Naive thymus-derived CD4-positive, alpha-beta T cell (primary cell): ENCODE results near the gene ST14. TPM values are rescaled to one million over a fixed set of nuclear protein-coding genes. Genes with fewer than 3 reads are reported as not detected.

Experiments used
- ATAC-seq: fragments of 150-1000 bp; cut with Tn5 transposase; 2 replicates; pipeline ENCODE4 v1.10.0; 2021; ENCODE audit warnings: mild to moderate bottlenecking, moderate library complexity
- CTCF ChIA-PET: fragments of 350-600 bp; sonication (Branson Sonifier 250); formaldehyde crosslinking; loops from one replicate; lab custom pipeline; 2021; ENCODE audit warnings: antibody characterized with exemption; lab: Charles Lee
- POLR2A ChIA-PET: fragments of 350-600 bp; sonication (Branson Sonifier 250); formaldehyde crosslinking; loops from one replicate; lab custom pipeline; 2021; ENCODE audit warnings: antibody characterized with exemption, inconsistent platforms; lab: Charles Lee
- DNase-seq, 9 donors: peaks; one replicate each; pipeline versions ENCODE4 v3.0.0 to v3.0.0-alpha.2; 2020 to 2022; ENCODE audit warnings: mixed read lengths in 1 of 9
- H3K27ac ChIP-seq: one replicate; pipeline ENCODE4 v1.7.0; 2013; ENCODE audit warnings: mild to moderate bottlenecking, low read depth, low read length, moderate library complexity
- H3K27me3 ChIP-seq, 2 donors: one replicate each; pipeline ENCODE4 v1.7.0; 2013; ENCODE audit warnings: low read length in 2 of 2, mild to moderate bottlenecking in 2 of 2, moderate library complexity in 2 of 2; ENCODE audit not compliant: control insufficient read depth in 2 of 2, insufficient read depth in 2 of 2
- H3K36me3 ChIP-seq, 3 experiments: 1 replicate in 2 of 3; 2 replicates in 1 of 3; pipeline ENCODE4 v1.7.0; 2013; ENCODE audit warnings: low read length in 3 of 3, mild to moderate bottlenecking in 3 of 3, moderate library complexity in 1 of 3; ENCODE audit not compliant: insufficient read depth in 3 of 3, control insufficient read depth in 2 of 3
- H3K4me1 ChIP-seq, 2 donors: one replicate each; pipeline ENCODE4 v1.7.0; 2013; ENCODE audit warnings: low read length in 2 of 2, mild to moderate bottlenecking in 2 of 2, moderate library complexity in 1 of 2; ENCODE audit not compliant: control insufficient read depth in 2 of 2, insufficient read depth in 2 of 2
- H3K4me3 ChIP-seq: 2 replicates; pipeline ENCODE4 v1.7.0; 2013; ENCODE audit warnings: mild to moderate bottlenecking, low read length
- H3K9me3 ChIP-seq, 3 experiments: 1 replicate in 2 of 3; 2 replicates in 1 of 3; pipeline ENCODE4 v1.7.0; 2013; ENCODE audit warnings: low read length in 3 of 3; ENCODE audit not compliant: control insufficient read depth in 2 of 3
- H3K27ac Mint-ChIP-seq, 9 donors: one replicate each; pipeline ENCODE4 v1.8.0; 2020 to 2022; ENCODE audit warnings: mixed read lengths in 9 of 9, mild to moderate bottlenecking in 8 of 9, moderate library complexity in 5 of 9, inconsistent platforms in 2 of 9
- H3K27me3 Mint-ChIP-seq, 5 donors: one replicate each; pipeline ENCODE4 v1.8.0; 2021 to 2022; ENCODE audit warnings: mixed read lengths in 5 of 5, mild to moderate bottlenecking in 1 of 5
- H3K36me3 Mint-ChIP-seq, 5 donors: one replicate each; pipeline ENCODE4 v1.8.0; 2020 to 2022; ENCODE audit warnings: mixed read lengths in 5 of 5, mild to moderate bottlenecking in 3 of 5, inconsistent platforms in 1 of 5
- H3K4me1 Mint-ChIP-seq, 7 donors: one replicate each; pipeline ENCODE4 v1.8.0; 2020 to 2022; ENCODE audit warnings: mixed read lengths in 7 of 7, mild to moderate bottlenecking in 3 of 7, inconsistent platforms in 1 of 7
- H3K4me3 Mint-ChIP-seq, 10 donors: one replicate each; pipeline ENCODE4 v1.8.0; 2020 to 2022; ENCODE audit warnings: mild to moderate bottlenecking in 10 of 10, mixed read lengths in 10 of 10, moderate library complexity in 6 of 10, inconsistent platforms in 2 of 10
- H3K9me3 Mint-ChIP-seq, 11 donors: one replicate each; pipeline ENCODE4 v1.8.0; 2020 to 2022; ENCODE audit warnings: mixed read lengths in 11 of 11, mild to moderate bottlenecking in 4 of 11, inconsistent platforms in 1 of 11, moderate library complexity in 1 of 11
- intact Hi-C, 2 donors: fragments of 100-400 bp; cut with micrococcal nuclease; formaldehyde crosslinking; loops; one replicate each; pipeline ENCODE4 v1.15.1; 2023
- polyA plus RNA-seq, 2 donors: library from polyadenylated mRNA; unstranded; fragments of 300-500 nt; fragmentation: Illumina TruSeq; gene quantifications; one replicate each; pipeline ENCODE4 v1.2.3, GENCODE V29; 2021
- total RNA-seq, 6 experiments: library from RNA in 5 of 6; stranded (reverse) in 5 of 6; gene quantifications; 1 replicate in 5 of 6; 2 replicates in 1 of 6; pipeline ENCODE4 v1.2.3 and lab custom pipeline; 2021 to 2026

The ST14 gene
- total and polyA plus RNA-seq, 7 experiments from 2014 or later, result 0.05 to 8.8 (median 0.51) TPM; not detected in 2

DNA sequence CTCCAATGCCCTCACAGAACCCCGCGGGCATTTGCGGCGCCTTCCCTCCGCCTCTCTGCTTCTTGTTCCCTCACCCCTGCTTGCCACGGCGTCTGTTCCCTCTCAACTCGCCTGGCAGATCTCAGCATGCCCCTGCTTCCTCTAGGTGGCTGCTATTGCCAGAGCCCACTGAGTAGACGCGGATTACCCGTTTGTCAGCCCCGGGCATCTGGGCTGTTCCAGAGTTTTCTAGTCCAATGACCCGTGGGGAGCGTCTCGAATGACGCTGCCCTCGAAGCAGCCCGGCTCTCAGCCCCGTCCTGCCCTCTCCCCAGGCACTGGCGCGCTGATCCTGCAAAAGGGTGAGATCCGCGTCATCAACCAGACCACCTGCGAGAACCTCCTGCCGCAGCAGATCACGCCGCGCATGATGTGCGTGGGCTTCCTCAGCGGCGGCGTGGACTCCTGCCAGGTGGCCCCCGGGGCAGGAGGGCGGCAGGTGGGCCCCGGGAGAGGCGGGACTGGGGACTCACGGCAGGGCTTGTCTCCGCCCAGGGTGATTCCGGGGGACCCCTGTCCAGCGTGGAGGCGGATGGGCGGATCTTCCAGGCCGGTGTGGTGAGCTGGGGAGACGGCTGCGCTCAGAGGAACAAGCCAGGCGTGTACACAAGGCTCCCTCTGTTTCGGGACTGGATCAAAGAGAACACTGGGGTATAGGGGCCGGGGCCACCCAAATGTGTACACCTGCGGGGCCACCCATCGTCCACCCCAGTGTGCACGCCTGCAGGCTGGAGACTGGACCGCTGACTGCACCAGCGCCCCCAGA lies 49.7 kb downstream of the ST14 start:
- ATAC-seq (no peak), DNase-seq (peak in 1 of 9 donors; percentile 13)
- no peaks in the 10 kb centered on the region for H3K9me3 Mint-ChIP-seq
- H3K36me3 ChIP-seq, result no peaks in the 10 kb centered on the region
- no peaks in the 10 kb centered on the region for H3K4me1 ChIP-seq
- ChIA-PET CTCF (no interaction called here), POLR2A (no interaction called here)
- no peak overlapping the region for H3K27ac Mint-ChIP-seq
- no peaks in the 10 kb centered on the region for H3K36me3 Mint-ChIP-seq
- no peaks in the 10 kb centered on the region for H3K9me3 ChIP-seq
- H3K27me3 Mint-ChIP-seq, result peaks cover 0 to 6% (median 0%) of the 10 kb centered on the region in 5 donors
- H3K4me3 Mint-ChIP-seq, result no peak overlapping the region
- no peaks in the 10 kb centered on the region for H3K27me3 ChIP-seq
- H3K4me1 Mint-ChIP-seq, result peaks cover 0 to 2% (median 0%) of the 10 kb centered on the region in 7 donors
- H3K4me3 ChIP-seq, result no peak overlapping the region
- no peak overlapping the region for H3K27ac ChIP-seq
- intact Hi-C loops, result no loop called here

DNA sequence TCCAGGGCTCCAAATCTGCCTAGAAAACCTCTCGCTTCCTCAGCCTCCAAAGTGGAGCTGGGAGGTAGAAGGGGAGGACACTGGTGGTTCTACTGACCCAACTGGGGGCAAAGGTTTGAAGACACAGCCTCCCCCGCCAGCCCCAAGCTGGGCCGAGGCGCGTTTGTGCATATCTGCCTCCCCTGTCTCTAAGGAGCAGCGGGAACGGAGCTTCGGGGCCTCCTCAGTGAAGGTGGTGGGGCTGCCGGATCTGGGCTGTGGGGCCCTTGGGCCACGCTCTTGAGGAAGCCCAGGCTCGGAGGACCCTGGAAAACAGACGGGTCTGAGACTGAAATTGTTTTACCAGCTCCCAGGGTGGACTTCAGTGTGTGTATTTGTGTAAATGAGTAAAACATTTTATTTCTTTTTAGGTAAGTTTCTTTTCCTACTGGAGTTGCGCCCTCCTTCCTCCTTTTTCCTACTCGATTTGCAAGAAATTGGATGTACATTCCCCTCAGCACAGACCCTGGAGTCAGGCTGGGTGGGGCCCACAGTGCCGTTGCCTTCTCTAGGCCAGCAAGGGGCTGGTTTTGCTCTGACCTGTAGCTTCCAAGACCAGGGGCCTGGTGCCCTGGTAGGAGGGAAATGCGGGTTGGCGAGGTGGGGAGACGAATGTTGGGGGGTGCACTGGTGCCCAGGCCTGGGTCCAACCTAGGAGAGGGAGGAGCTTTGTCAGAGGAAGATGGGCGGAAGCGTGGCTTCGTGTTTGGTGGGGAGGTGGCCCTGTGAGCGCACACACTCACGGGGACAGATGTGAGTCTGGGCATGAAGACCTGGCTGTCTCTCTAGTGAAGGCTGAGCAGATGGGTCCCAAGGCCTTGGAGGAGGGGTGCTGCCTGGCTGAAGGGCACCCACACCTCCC lies 50.6 kb downstream of the ST14 start:
- H3K36me3 Mint-ChIP-seq, result no peaks in the 10 kb centered on the region
- peaks cover 0 to 6% (median 0%) of the 10 kb centered on the region in 5 donors for H3K27me3 Mint-ChIP-seq
- DNase-seq (peak in 1 of 9 donors; percentile 9), ATAC-seq (no peak)
- no peaks in the 10 kb centered on the region for H3K9me3 Mint-ChIP-seq
- H3K36me3 ChIP-seq, result no peaks in the 10 kb centered on the region
- H3K4me3 Mint-ChIP-seq, result no peak overlapping the region
- H3K4me1 Mint-ChIP-seq, result peaks cover 0 to 2% (median 0%) of the 10 kb centered on the region in 7 donors
- ChIA-PET POLR2A (no interaction called here), CTCF (no interaction called here)
- no peak overlapping the region for H3K27ac ChIP-seq
- H3K4me1 ChIP-seq, result no peaks in the 10 kb centered on the region
- intact Hi-C loops, result loop anchor here in 1 of 2 donors (10.0 kb wide), 1 partner anchor 685 kb away; no protein-coding TSS in a partner anchor
- H3K27me3 ChIP-seq, result no peaks in the 10 kb centered on the region
- no peak overlapping the region for H3K4me3 ChIP-seq
- no peaks in the 10 kb centered on the region for H3K9me3 ChIP-seq
- H3K27ac Mint-ChIP-seq, result no peak overlapping the region

DNA sequence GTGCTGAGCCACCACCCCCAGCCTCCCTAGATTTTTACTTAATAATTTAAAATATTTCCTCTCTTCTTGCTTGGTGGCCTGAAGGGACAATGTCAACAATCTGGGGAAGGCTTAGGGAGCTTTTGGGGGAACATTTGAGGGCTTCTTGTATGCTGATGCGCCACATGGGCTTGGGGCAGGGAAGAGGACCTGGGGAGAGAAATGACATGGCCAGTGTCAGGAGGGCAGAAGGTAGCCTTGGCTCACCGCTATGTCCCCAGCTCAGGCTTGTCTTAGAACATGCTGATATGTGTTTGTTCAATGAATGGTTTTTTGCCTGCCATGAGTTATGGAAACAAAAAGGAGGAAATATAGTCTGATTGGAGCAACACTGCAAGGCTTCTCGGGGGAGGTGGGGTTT lies 51.6 kb downstream of the ST14 start:
- Histone ChIP-seq H3K36me3 (no peaks in the 10 kb centered on the region), H3K9me3 (no peaks in the 10 kb centered on the region), H3K4me1 (no peaks in the 10 kb centered on the region), H3K27me3 (no peaks in the 10 kb centered on the region), H3K27ac (no peak overlapping the region), H3K4me3 (no peak overlapping the region)
- H3K4me3 Mint-ChIP-seq, result no peak overlapping the region
- H3K27me3 Mint-ChIP-seq, result peaks cover 0 to 10% (median 0%) of the 10 kb centered on the region in 5 donors
- H3K27ac Mint-ChIP-seq, result no peak overlapping the region
- intact Hi-C loops, result loop anchor here in 1 of 2 donors (10.0 kb wide), 1 partner anchor 684 kb away; no protein-coding TSS in a partner anchor
- peaks cover 0 to 2% (median 0%) of the 10 kb centered on the region in 7 donors for H3K4me1 Mint-ChIP-seq
- H3K36me3 Mint-ChIP-seq, result no peaks in the 10 kb centered on the region
- peak in 1 of 9 donors; percentile 4 for DNase-seq
- ATAC-seq, result no peak
- ChIA-PET CTCF (no interaction called here), POLR2A (no interaction called here)
- H3K9me3 Mint-ChIP-seq, result peaks cover 0 to 2% (median 0%) of the 10 kb centered on the region in 11 donors

DNA sequence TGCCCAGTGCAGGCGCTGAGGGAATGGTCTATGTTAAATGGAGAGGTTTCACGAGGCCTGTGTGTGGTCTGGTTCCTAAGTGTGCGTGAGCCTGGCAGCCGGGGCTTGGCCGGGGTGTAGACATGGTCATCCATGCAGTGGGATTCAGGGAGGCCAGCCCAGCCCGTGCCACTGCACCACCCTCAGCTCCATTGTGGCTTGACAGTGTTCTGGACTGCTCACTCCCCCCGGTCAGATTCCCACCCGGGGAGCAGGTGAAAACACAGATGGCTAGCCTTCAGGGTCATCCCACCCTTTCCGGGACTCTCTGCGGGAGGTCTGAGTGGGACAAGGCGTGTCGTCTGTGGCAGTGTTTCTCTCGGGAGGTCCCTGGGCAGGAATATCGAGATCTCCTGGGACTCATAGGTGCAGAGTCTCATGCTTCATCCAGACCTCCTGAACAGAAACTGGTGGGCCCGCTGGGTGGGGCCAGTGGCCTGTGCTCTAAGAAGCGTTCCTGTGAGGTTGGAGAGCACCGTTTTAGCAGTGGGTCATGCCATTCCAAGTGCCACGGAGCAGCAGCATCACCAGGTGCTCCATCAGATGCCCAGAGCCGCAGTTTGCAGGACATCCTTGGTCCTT lies 52.3 kb downstream of the ST14 start:
- intact Hi-C loops, result loop anchor here in 1 of 2 donors (10.0 kb wide), 1 partner anchor 683 kb away; no protein-coding TSS in a partner anchor

DNA sequence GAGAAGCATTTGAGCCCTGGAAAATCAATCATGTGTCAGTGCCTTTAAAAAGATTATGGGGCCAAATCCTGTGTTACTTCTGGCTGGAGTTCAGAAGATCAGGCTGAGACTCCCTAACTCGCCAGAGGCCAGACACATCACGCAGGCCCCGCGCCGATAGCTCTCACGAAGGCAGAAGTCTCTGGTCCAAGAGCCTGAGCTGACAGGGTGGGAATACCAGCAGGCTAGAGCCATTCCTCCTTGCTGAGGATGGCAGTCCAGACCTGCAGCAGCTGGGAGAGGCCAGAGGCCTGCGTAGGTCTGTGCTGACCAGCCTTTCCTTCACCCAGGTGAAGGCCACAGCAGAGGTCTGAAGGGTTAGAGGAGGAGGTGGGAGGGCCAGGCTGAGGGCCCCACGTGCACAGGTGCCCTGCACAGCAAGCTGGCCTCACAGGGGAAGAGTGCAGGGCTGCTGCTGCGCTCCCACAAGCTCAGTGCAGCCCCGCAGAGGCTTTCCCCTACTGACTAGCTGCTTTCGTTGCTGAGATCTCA lies 52.9 kb downstream of the ST14 start:
- Histone ChIP-seq H3K4me1 (no peaks in the 10 kb centered on the region), H3K27ac (no peak overlapping the region), H3K9me3 (no peaks in the 10 kb centered on the region), H3K4me3 (no peak overlapping the region), H3K27me3 (no peaks in the 10 kb centered on the region), H3K36me3 (no peaks in the 10 kb centered on the region)
- DNase-seq (peak in 1 of 9 donors; percentile 17), ATAC-seq (no peak)
- Mint-ChIP-seq H3K27ac (no peak overlapping the region), H3K4me3 (no peak overlapping the region), H3K36me3 (no peaks in the 10 kb centered on the region), H3K4me1 (peaks cover 0 to 2% (median 0%) of the 10 kb centered on the region in 7 donors), H3K9me3 (peaks cover 0 to 2% (median 0%) of the 10 kb centered on the region in 11 donors), H3K27me3 (peaks cover 0 to 11% (median 0%) of the 10 kb centered on the region in 5 donors)
- ChIA-PET CTCF (interaction anchor here (0.5 to 1.4 kb wide), 13 partner anchors 14 to 650 kb away, joined by 3 to 15 read pairs (median 4); no protein-coding TSS in a partner anchor), POLR2A (no interaction called here)
- intact Hi-C loops, result loop anchor here in 1 of 2 donors (10.0 kb wide), 1 partner anchor 682 kb away; no protein-coding TSS in a partner anchor

More for the DNA sequence above, 52.3 kb downstream of the ST14 start:
- H3K36me3 ChIP-seq, result no peaks in the 10 kb centered on the region
- H3K4me1 ChIP-seq, result no peaks in the 10 kb centered on the region
- Mint-ChIP-seq H3K9me3 (peaks cover 0 to 2% (median 0%) of the 10 kb centered on the region in 11 donors), H3K4me1 (peaks cover 0 to 2% (median 0%) of the 10 kb centered on the region in 7 donors), H3K27me3 (peaks cover 0 to 11% (median 0%) of the 10 kb centered on the region in 5 donors), H3K4me3 (no peak overlapping the region), H3K27ac (no peak overlapping the region), H3K36me3 (no peaks in the 10 kb centered on the region)
- ChIA-PET POLR2A (no interaction called here), CTCF (interaction anchor here (0.5 to 1.4 kb wide), 7 partner anchors 18 to 650 kb away, joined by 3 to 15 read pairs (median 4); no protein-coding TSS in a partner anchor)
- no peak overlapping the region for H3K4me3 ChIP-seq
- H3K9me3 ChIP-seq, result no peaks in the 10 kb centered on the region
- ATAC-seq (no peak), DNase-seq (peak in 1 of 9 donors; percentile 17)
- H3K27me3 ChIP-seq, result no peaks in the 10 kb centered on the region
- no peak overlapping the region for H3K27ac ChIP-seq
